Inflammatory macrophage treated with lipopolysaccharide for 1 hour (primary cell): ENCODE data around the gene SFXN5.

Experiments used
- DNase-seq, 2 donors: peaks; one replicate each; pipeline ENCODE4 v3.0.0-alpha.2; 2020 to 2022

Gene SFXN5

DNA sequence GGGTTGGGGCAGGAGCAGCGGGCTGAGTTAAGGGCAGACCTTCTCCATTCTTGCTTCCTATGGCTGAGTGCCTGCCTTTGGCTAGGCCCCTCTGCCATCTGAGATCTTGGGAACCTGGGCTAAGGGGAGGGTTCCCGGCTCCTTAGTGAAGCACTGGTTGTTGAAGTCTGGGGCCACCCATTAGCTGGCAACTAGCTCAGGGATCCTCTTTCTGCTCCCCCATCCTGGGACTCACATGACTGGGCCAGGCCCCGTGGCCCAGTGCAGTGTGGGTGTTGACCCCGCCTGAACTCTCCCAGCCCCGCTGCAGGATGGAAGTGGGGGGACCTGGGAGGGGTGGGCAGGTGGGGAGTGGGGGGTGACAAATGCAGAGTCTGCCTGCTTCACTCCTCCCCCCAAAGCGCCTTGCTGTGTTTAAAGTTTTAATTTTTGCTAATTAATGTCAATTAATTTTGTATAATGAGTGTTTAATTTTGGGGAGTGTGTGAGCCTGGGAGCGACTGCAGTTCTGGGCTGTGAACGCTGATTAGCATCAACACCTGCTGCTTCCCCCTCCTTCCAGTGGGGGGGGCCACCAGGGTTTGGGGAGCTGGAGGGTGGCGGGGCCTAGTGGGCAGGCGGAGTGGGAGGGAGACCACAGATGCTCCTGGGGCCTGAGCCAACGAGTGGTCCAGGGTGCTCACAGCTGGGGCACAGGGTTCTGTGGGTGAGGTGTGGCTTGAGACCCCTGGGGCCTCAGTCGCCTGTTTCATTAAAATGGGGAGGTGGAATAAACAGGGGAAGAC, 99.0 kb downstream of the SFXN5 start:
- peak; percentile 16 to 42 for DNase-seq

GRCh38 chr2:72971036-72971435, 100.5 kb downstream of the SFXN5 start:
- DNase-seq: no peak

GRCh38 chr2:72969706-72970105, 101.8 kb downstream of the SFXN5 start:
- no peak for DNase-seq

- no peak for DNase-seq
These were observed 103.2 kb downstream of the SFXN5 start for GRCh38 chr2:72968286-72968685.

DNA sequence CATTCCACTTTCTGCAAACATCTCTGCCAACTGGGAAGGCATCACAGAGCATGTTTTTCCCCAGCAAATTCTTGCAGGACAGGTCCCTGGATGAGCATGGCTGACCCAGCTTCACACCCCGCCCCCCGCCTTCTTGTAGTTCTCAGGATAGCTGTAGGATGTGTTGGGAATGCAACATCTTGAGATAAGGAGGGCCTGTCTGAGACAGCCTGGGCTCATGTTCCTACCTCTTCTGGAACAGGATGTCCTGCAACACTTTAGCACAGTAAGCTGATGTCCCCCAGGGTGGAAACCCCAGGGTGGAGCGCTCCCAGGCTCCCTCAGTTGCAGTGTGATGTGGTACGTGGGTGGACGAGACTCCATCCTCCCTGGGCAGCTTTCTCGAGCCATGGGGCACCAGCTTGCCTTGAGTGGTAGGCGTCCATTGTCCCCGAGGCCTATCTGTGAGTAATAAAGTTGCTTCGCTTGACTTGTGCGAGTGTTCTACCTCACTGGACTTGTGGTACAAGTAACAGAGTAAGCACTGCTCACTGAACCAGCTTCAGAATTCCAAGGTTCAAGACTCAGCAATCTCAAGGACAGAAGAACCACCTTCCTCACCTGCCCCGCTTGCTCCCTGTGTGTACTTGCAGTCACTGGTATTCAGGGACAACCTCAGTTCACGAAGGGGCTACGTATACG, 105.6 kb downstream of the SFXN5 start:
- no peak for DNase-seq

DNA sequence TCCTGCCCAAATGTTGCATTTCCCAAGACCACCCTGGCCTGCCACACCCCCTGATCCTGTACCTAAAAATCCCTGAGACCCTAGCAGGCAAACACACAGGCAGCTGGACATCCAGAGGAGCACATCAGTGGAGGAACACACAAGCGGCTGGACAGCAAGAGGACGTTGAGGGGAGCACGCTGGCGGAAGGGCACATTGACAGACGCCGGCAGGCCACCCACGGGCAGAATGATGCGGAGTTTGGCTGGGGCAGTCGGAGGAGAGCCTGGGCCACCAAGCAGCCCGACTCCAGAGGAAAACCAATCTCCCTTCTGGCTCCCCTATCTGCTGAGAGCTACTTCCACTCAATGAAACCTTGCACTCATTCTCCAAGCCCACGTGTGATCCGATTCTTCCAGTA, 106.5 kb downstream of the SFXN5 start:
- DNase-seq: no peak

GRCh38 chr2:72964146-72964525, 107.4 kb downstream of the SFXN5 start:
- DNase-seq: no peak

GRCh38 chr2:72963423-72964145, 107.9 kb downstream of the SFXN5 start:
- DNase-seq: no peak

DNA sequence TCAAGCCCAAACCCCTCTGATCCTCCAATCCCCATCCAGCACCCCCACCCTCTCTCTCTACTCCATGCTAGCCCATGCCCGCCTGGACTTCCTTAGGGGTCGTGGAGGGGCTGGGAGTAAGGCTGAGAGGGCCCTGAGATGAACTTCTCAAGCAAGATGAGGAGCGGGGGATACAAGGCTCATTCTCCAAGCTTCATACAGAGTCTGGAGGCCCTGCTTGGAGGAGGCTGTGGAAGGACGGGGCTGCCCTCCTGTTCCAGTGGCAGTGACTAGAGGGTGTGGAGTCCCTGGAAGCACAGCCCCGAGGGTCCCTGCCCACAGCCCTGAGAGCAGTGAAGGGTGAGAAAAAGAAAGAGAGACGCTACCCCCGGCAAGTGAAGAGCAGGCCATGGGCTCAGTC, 108.6 kb downstream of the SFXN5 start:
- no peak for DNase-seq

DNA sequence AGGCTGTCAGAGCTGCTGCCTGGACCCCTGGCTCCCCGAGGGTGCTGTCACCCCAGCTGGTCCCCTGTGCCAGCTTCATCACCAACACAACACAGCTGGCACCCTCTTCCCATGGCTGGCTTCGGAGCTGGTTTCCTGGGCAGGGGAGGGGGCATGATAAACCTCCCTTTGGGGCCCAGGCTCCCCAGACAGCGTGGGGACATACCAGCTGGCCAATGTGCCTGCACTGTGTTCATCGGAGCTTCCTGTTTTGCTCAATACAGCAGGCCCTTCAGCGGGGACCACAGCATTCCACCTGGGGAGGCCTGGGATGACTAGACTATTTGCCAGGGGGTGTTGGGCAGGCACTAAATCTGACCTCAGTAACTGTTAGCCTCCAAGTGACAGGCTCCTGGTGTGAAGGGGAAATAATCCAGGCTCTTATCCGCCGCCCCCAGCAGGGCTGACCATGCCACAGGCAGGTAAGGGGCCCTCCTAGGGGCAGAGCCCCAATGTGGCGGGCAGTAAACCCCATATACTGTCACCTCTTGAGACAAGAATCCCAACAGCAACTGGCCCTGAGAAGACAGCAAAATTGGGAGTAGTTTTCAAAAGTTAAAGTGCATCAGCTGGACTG, 109.6 kb downstream of the SFXN5 start:
- no peak for DNase-seq

DNA sequence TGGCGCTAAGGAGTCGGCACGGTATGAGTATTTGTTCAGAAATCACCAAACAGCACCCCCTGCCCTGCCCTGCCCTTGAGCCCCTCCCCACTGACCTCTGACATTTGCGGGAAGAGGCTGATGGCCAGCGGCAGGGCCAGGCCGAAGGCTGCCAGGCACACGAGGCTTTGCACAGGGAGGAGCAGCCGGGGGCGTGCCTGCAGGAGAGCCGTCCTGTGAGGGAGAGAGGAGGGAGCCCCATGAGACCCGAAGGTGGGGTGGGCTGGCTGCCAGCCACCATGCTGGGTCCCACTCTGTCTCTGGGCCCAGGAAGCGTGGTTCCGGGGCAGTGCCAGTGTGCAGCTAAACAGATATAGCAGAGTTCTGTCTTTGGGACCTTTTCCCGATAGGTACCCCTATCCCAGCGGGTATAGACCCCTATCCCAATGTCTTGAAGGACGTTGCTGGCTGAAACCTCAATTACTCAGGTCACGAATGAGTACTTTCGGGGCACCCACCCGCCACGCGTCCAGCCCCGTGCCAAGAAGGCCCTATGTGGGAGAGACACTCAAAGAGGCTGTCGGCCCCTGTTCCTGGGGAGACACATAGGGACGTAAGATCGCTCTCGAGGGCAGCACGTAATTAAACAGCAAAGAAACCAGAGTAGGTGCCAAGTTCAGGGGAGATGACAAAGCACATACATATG, 110.3 kb downstream of the SFXN5 start:
- DNase-seq: no peak

DNA sequence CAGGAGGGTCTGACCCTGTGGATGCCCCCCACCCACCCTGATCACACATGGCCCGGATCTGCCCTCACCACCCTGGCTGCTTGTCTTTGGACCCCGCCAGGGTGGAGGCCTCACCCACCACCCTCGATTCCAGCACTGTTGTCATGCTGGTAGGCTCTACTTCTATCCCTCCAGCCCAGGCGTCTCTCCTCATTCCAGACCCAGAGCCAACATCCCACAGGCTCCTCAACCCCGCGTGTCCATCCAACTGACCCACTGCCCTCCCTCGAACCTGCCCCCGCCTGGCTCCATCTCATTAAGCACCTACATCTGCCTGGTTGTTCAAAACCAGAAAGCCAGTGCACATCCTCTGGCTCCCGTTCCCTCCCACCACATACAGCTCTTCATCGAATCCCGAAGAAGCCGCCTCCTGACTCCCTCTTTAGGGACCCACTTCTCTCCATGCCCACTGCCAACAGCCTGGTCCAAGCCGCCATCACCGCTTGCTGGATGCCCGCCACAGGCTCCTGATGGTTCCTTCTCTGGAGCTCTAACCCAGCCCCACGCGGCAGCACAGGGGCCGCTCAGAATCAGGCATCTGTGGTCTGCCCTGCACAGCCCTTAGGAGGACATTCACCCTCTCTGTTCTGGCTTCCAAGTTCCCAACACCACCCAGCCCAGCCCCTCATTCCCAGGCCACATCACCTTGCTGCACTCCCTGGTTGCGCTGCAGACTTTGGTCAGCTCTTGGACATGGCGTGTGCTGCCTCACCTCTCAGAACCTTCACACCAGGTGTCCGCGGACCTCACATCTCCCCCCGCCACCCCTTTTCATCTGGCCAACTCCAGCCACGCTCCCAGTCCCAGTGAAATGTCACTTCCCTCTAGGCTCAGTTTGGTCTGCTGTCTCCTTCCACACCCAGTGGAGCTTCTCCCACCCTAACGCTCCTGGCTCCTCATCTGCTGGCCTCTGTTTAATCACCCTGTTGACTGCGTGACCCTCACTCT, 111.2 kb downstream of the SFXN5 start:
- DNase-seq: no peak

DNA sequence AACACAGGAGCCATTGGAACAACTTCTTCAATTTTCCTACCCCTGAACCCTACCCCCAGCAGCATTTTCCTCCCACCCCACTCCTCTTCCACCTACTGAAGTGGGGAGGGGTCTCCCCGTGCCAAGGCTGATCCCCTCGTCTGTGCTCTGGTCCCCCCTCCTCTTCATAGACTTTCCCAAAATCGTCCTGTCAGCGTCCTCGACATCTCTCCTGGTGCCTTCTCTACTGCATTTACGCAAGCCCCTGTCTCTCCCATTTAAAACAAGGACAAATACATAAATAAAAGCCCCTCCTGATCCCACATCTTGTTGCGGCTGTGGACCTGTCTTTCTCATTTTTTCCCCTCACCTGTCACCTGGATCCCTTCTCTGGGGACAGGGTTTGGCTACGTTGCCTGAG, 112.0 kb downstream of the SFXN5 start:
- DNase-seq: no peak

- no peak for DNase-seq
These were observed 112.7 kb downstream of the SFXN5 start for GRCh38 chr2:72958542-72959385.

- peak; percentile 67 to 68 for DNase-seq
These were observed 114.6 kb downstream of the SFXN5 start for GRCh38 chr2:72956936-72957335.

GRCh38 chr2:72956050-72956395, 115.5 kb downstream of the SFXN5 start:
- DNase-seq: no peak

GRCh38 chr2:72955228-72956049, 116.1 kb downstream of the SFXN5 start:
- no peak for DNase-seq

DNA sequence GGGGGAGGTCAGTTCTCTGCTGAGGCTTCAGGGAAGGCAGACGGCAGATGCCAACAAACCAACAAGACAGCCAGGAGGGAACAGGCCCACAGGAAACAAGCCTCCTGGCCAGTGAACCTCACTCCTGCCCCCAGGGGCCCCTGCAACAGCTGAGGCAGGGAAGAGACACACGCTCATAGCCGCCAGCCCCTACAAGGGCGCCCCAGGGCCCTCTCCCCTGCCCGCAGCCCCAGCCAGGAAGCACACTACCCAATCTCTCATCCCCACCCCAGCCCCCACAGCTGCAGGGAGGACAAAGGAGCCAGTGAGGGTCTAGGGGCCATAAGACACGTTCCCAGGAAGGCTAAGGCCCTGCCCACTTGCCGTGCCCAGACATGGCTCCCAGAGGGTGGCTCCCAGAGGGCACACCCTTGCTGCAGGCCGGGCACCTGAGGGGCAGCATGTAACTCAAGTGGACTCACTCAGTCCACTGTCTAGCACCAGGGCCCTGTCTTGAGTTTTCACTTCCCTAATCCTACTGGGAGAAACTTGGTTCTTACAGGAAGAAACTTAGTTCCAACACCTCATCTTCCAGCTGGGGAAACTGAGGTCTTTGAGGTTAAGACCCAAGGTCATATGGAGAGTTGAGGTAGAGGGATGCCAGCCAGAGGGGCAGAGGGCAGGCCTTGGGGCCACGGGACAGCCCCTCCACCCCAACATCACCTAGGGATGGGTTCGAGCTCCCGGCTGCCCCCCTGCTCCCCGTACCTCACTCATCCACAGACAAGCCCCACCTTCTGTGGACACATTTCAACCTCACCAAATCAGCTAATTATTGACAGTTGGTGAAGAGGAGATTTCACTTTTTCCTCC, 116.9 kb downstream of the SFXN5 start:
- DNase-seq: no peak

GRCh38 chr2:72953976-72954375, 117.5 kb downstream of the SFXN5 start:
- no peak for DNase-seq
